IMR-90 (cell line): ENCODE measurements around the gene STX11.

Source experiments
- MAZ ChIP-seq: IDR thresholded peaks from 2 replicates; pipeline ENCODE4 v1.6.1; 2012; ENCODE audit warnings: low read depth, mild to moderate bottlenecking, low read length, improper control_type of control experiment, moderate library complexity, borderline replicate concordance
- POLR2A ChIP-seq: IDR thresholded peaks from 2 replicates; pipeline ENCODE4 v1.6.1; 2012; ENCODE audit warnings: mild to moderate bottlenecking, low read depth, low read length
- TF ChIP-seq, protein P1 (sequence below): conservative IDR thresholded peaks from 2 replicates; pipeline ENCODE4 v1.5.1; 2012; ENCODE audit warnings: mild to moderate bottlenecking, low read depth, low read length, improper control_type of control experiment

DNA sequence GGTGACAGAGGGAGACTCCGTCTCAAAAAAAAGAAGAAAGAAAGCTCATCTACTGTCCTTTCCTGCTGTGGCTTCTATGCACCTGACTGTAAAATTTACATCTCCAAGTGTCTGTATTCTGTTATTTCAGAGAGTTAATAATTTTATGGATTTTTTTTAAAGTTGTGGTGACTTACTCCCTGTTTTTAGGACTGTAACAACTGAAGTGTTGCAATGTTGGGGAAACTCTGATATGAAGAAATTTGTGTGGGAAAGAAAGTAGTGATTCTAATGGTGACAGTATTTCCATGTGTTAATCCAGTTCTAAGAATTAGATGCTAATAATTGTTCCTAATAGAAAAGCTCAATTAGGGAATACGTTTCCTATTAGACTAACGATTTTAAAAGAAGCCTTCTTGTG lies 27.4 kb downstream of the STX11 start:
- TF ChIP-seq, protein P1, sequence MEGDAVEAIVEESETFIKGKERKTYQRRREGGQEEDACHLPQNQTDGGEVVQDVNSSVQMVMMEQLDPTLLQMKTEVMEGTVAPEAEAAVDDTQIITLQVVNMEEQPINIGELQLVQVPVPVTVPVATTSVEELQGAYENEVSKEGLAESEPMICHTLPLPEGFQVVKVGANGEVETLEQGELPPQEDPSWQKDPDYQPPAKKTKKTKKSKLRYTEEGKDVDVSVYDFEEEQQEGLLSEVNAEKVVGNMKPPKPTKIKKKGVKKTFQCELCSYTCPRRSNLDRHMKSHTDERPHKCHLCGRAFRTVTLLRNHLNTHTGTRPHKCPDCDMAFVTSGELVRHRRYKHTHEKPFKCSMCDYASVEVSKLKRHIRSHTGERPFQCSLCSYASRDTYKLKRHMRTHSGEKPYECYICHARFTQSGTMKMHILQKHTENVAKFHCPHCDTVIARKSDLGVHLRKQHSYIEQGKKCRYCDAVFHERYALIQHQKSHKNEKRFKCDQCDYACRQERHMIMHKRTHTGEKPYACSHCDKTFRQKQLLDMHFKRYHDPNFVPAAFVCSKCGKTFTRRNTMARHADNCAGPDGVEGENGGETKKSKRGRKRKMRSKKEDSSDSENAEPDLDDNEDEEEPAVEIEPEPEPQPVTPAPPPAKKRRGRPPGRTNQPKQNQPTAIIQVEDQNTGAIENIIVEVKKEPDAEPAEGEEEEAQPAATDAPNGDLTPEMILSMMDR: no peak
- TF ChIP-seq POLR2A (no peak), MAZ (no peak)
